ENCODE data around the gene PLN. TPM values are rescaled to one million over a fixed set of nuclear protein-coding genes. Genes with fewer than 3 reads are reported as not detected.

Gene PLN
- polyA plus RNA-seq, 3 donors, result 0.28 TPM; not detected in 2

GRCh38 chr6:118524686-118525085 is 23.4 kb upstream of the PLN start:
- DNase-seq, result no peak

GRCh38 chr6:118525913-118526780 is 21.9 kb upstream of the PLN start:
- no peak overlapping the region for H2AFZ ChIP-seq (ENCODE audit: insufficient read depth, low read depth, low read length, poor library complexity, severe bottlenecking)
- no peak overlapping the region for H3K27ac ChIP-seq (ENCODE audit: low read depth in 1 of 2, low read length in 2 of 2)
- no peak overlapping the region for H3K4me3 Mint-ChIP-seq
- H3K4me1 Mint-ChIP-seq, result no peaks in the 10 kb centered on the region
- no peak for DNase-seq
- H3K36me3 Mint-ChIP-seq, result peaks cover 28 to 29% of the 10 kb centered on the region in 2 donors
- no peaks in the 10 kb centered on the region for H3K4me1 ChIP-seq (ENCODE audit: control insufficient read depth in 1 of 2, insufficient read depth in 2 of 2, low read length in 2 of 2)
- no peaks in the 10 kb centered on the region for H3K27me3 ChIP-seq (ENCODE audit: control insufficient read depth in 2 of 2, insufficient read depth in 2 of 2, low read length in 2 of 2)
- H3K9ac ChIP-seq (ENCODE audit: insufficient read depth, low read length, poor library complexity, severe bottlenecking), result no peak overlapping the region
- no peaks in the 10 kb centered on the region for H3K27me3 Mint-ChIP-seq (ENCODE audit: low read depth in 3 of 3)
- H3K79me2 ChIP-seq (ENCODE audit: insufficient read depth, low read length), result no peaks in the 10 kb centered on the region
- no peaks in the 10 kb centered on the region for H3K9me3 ChIP-seq (replicated peaks in 1 of 2; ENCODE audit: control insufficient read depth in 1 of 2, insufficient read depth in 1 of 2, low read length in 2 of 2)
- peaks cover 78% of the 10 kb centered on the region for H4K20me1 ChIP-seq (ENCODE audit: insufficient read depth, low read length)
- no peak overlapping the region for H3K4me3 ChIP-seq (replicated peaks in 1 of 3; ENCODE audit: low read depth in 2 of 3, low read length in 3 of 3)
- 71% methylated on average over 2 of the region's 4 CpGs for WGBS (ENCODE audit: insufficient coverage)
- H3K36me3 ChIP-seq (replicated peaks in 1 of 2; ENCODE audit: control insufficient read depth in 1 of 2, insufficient read depth in 2 of 2, low read length in 2 of 2), result peaks cover 12 to 24% of the 10 kb centered on the region in 2 donors
- intact Hi-C loops (cut with micrococcal nuclease), result no loop called here
- no peak overlapping the region for H3K27ac Mint-ChIP-seq
- TF ChIP-seq CTCF (IDR thresholded peaks at IDR 0.05), result no peak
- H3K4me2 ChIP-seq (replicated peaks; ENCODE audit: extremely low read depth, low read length, poor library complexity, severe bottlenecking), result no peak overlapping the region
- H3K9me3 Mint-ChIP-seq, result peaks cover 0 to 3% (median 0%) of the 10 kb centered on the region in 7 donors

More at GRCh38 chr6:118524686-118525085, 23.4 kb upstream of the PLN start:
- Histone ChIP-seq H3K4me2 (replicated peaks; ENCODE audit: extremely low read depth, low read length, poor library complexity, severe bottlenecking) (no peak overlapping the region), H3K27me3 (ENCODE audit: control insufficient read depth in 2 of 2, insufficient read depth in 2 of 2, low read length in 2 of 2) (no peaks in the 10 kb centered on the region), H3K4me1 (ENCODE audit: control insufficient read depth in 1 of 2, insufficient read depth in 2 of 2, low read length in 2 of 2) (no peaks in the 10 kb centered on the region), H3K4me3 (replicated peaks in 1 of 3; ENCODE audit: low read depth in 2 of 3, low read length in 3 of 3) (no peak overlapping the region), H4K20me1 (ENCODE audit: insufficient read depth, low read length) (peaks cover 77% of the 10 kb centered on the region), H2AFZ (ENCODE audit: insufficient read depth, low read depth, low read length, poor library complexity, severe bottlenecking) (no peak overlapping the region), H3K27ac (ENCODE audit: low read depth in 1 of 2, low read length in 2 of 2) (no peak overlapping the region), H3K9me3 (replicated peaks in 1 of 2; ENCODE audit: control insufficient read depth in 1 of 2, insufficient read depth in 1 of 2, low read length in 2 of 2) (no peaks in the 10 kb centered on the region), H3K36me3 (replicated peaks in 1 of 2; ENCODE audit: control insufficient read depth in 1 of 2, insufficient read depth in 2 of 2, low read length in 2 of 2) (peaks cover 20 to 29% of the 10 kb centered on the region in 2 donors), H3K9ac (ENCODE audit: insufficient read depth, low read length, poor library complexity, severe bottlenecking) (no peak overlapping the region), H3K79me2 (ENCODE audit: insufficient read depth, low read length) (no peaks in the 10 kb centered on the region)
- Mint-ChIP-seq H3K27ac (no peak overlapping the region), H3K27me3 (ENCODE audit: low read depth in 3 of 3) (no peaks in the 10 kb centered on the region), H3K36me3 (peaks cover 34 to 36% of the 10 kb centered on the region in 2 donors), H3K4me1 (no peaks in the 10 kb centered on the region), H3K4me3 (no peak overlapping the region), H3K9me3 (peaks cover 0 to 4% (median 0%) of the 10 kb centered on the region in 7 donors)
- WGBS (ENCODE audit: insufficient coverage), result 67% methylated on average over 2 of the region's 2 CpGs
- TF ChIP-seq CTCF (IDR thresholded peaks at IDR 0.05), result no peak
- intact Hi-C loops (cut with micrococcal nuclease), result no loop called here

Measured in CD14-positive monocyte (primary cell).